HT1080 (cell line): ENCODE results near the gene PLP2. TPM values are rescaled to one million over a fixed set of nuclear protein-coding genes. Genes with fewer than 3 reads are reported as not detected.
"Not testable (repeated sequence)": the region's sequence is repeated elsewhere in the genome, so short reads cannot be mapped to it uniquely, and the experiment has no call there.

Source experiments
- DNase-seq: peaks from one replicate; pipeline ENCODE4 v3.0.0-alpha.2; 2015; ENCODE audit warnings: low read depth
- total RNA-seq: library from RNA; depleted of rRNA; stranded (reverse); fragments of >200 nt; shearing (Covaris generic); gene quantifications from 2 replicates; pipeline ENCODE4 v1.2.3, GENCODE V29; 2014

The PLP2 gene
- total RNA-seq, 1 experiment from 2014 or later = 199 TPM

DNA sequence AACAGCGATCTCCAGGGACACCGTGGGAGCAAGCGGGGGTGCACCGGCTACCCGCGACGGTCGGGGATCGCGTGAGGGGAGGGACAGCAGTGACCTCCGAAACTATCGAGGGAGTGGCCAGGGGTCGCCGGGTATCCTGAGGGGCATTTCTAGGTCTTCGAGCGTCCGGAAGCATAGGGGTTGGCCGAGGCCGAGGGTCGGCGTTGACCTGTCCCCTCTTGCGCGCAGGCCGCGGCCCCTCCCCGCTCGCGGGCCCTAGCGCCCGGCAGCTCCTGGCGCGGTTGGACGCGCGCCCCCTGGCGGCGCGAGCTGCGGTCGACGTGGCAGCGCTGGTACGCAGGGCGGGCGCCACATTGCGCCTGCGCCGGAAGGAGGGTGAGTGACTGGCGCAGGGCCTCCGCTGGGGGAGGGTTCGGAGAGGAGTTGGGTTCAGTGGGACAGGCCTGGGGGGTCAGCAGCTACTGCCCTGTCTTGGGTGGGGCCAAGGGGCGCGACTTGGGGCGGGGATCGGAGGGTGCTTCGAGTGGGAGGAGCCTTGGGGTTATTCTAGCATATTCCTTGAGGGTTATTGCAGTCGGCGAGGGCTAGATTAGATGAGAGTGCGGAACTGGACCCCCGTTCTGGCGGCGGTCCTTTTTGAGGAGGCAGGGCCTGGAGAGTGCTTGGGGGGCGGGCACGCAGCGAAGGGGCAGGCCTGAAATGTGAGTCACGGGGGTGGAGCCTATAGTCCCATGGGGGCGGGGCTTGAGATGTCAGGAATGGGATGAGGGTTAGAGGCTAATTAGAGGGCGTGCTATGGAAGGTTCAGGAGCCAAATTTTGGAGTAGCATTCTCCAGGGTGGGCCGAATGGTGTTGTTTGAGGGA is 7.9 kb upstream of the PLP2 start:
- DNase-seq = no peak

DNA sequence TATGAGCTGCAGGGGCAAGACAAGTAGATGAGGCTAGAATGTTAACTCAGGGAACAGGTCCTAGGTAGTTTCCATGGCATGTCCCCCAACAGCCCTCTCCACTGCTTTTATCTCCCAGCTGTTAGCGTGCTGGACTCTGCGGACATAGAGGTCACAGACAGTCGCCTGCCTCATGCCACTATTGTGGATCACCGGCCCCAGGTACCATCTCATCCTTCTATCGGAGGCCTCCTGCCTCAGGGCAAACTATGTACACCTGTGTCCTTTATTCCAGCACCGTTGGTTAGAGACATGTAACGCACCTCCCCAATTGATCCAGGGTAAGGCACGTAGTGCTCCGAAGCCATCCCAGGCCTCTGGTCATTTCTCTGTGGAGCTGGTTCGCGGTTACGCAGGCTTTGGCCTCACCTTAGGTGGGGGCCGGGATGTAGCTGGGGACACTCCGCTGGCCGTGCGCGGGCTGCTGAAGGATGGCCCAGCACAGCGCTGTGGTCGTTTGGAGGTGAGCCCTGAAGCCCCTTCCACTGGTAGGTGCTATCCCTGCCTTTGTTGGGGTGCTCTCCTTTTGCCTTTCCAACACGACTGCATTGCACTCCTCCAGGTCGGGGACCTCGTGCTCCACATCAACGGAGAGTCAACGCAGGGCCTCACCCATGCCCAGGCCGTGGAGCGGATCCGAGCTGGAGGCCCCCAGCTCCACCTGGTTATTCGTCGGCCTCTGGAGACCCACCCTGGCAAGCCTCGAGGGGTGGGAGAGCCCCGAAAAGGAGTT is 6.9 kb upstream of the PLP2 start:
- DNase-seq = no peak

DNA sequence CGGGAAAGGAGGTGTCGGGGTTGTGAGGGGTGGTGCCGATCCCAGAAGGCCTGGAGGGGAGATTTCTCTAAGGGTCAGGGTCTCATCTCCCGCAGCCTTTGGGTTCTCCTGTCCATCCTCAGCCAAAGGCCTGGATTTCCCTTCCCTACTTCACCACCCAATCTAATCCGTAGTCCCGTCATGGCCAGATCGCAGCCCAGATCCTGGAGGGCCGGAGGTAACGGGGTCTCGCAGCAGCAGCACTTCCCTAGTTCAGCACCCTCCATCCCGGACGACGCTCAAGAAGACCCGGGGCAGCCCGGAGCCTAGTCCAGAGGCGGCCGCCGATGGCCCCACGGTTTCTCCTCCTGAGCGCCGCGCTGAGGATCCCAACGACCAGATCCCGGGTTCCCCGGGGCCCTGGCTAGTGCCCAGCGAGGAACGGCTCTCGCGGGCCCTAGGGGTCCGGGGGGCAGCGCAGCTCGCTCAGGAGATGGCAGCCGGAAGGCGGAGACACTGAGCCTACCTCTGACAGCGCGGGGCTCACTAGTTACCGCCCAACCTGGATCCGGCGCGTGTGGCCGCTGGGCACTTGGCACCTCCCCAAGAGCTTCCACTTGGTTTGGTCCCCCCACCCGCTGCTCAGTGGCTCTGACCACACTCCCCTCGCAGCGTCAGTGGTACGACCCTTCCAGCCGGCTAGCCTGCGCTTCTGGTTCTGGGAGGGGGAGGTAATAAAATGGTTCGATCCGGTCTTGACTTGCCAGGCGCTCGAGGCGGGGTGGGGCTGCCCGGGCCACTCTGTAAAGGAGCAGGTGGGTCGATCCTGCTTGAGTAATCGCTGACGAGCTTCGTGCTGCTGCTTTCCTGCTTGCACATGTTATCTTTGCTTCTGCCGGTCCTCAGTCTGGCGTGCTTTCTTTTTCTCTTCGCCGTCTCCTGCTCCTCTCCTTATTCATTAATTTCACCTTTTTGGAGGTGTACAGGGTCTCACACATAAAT is 5.5 kb upstream of the PLP2 start:
- peak; percentile 73 for DNase-seq

DNA sequence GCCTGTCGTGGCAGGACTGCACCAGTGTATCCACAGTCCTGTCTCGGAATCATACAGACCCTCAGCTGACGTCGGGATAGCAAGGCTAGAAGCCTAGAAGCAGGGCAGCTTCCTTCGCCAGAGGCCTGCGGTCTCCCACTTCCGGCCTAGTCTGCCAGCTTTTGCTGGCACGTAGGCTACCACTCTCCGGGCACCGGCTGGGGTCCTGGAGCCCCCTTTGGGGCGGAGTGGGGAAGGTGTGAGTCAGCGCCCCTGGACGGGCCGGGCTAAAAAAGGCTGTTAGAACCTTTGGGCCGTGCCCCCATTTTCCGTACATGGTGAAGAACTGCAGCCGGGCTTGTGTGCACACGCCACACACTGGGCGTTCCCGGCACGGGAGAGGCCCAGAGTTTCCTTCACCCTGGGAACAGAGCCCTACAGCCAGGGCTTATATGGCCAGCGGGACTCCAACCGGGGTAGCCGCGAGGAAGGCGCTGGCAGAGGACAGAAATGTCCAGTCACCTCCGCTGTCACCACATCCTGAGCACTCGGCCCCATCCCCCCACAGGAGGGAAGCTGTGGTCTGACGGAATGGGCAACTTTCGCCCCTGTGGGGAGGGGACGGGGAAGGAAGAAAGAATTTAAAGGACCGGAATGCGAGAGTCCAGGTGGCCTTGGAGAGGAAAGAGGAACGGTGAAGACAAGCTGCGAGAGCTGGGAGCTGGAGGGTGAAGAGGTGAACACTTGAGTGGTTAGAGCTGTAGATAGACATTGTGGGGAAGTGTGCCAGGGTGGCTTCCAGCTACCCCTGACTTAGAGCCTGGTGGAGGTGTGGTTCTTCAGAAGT is 4.6 kb upstream of the PLP2 start:
- DNase-seq = peak; percentile 97

- no peak for DNase-seq
These were observed 4.0 kb upstream of the PLP2 start for GRCh38 chrX:49167740-49168108.

GRCh38 chrX:49172280-49172780 is 632 bp downstream of the PLP2 start:
- DNase-seq = peak; percentile 69

DNA sequence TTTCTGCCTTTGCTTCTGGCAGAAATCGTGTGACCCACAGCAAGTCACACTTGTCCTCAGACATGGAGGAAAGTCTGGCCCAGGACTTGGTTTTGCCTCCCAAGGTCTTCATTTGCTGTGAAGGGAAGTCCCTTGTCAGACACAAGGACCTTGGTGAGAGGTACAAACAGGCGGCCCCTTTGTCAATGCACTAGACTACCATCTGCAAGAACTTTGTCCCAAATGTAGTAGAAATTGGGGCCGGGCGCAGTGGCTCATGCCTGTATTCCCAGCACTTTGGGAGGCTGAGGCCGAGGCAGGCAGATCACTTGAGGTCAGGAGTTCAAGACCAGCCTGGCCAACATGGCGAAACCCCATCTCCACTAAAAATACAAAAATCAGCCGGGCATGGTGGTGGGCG is 1.8 kb downstream of the PLP2 start:
- DNase-seq = not testable (repeated sequence)

- no peak for DNase-seq
These were observed 3.0 kb downstream of the PLP2 start for GRCh38 chrX:49174723-49175122.

GRCh38 chrX:49175435-49176274 is 4.0 kb downstream of the PLP2 start:
- DNase-seq = no peak

DNA sequence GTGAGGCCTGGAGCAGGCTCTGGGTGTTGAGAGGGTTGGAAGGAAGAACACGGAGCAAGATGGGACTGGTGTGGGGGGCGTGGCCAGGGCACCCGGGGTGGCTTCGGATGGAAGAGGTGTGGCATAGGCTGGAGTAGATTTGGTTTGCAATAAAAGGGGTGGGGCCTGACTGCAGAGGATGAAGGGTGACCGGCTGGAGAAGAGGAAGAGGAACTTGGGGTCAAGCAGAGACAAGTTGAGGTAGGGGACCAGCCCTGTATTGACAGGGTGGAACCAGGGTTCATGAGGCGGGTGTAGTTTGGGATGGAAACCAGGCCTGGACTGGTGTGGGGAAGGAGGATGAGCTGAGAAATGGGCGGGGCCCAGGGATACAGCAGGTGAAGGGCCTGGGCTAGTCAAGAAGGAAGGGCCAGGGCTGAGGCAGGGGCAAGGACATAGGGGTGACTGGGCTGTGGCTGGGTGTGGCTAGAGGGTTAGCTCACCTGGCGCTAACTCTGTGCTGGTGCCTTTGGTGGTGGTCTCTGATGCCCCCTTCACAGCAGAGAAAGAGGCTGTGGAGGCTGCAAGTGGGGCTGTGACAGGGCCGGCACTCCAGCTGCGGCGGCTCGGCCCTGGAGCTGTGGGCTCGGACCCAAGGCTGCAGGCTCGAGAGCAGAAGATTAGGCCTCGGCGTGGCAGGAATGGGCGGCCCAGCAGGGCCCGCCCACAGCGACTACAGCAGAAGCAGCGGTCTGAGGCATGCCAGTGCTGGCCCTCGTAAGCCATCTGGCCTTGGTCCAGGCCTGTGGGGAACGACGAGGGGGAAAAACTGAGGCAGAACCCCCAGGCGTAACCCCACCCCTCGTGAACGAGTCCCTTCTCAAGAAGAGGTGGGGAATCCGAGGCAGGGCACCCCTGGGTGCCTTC is 5.0 kb downstream of the PLP2 start:
- DNase-seq = peak; percentile 31

- DNase-seq = peak; percentile 25
These were observed 5.7 kb downstream of the PLP2 start for GRCh38 chrX:49177338-49177833.

- DNase-seq = no peak
These were observed 6.3 kb downstream of the PLP2 start for GRCh38 chrX:49177873-49178480.

DNA sequence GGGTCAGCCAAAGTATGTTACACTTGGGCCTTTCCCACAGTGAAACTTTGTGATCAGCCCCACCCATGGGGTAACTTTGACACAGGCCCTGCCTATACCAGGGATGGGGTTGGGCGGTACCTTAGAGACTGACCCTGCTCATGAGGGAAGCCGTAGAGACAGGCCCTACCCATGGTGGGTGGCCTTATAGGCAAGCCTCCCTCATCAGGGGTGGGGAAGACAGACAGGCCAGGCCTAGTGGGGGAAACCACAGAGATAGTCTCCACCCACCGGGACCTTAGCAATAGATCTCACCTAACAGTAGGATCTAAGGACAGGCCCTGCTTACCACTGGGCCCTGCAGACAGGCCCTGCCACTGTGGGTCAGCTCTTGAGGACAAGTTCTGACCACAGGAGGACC is 6.8 kb downstream of the PLP2 start:
- DNase-seq = no peak

- no peak for DNase-seq
These were observed 7.7 kb downstream of the PLP2 start for GRCh38 chrX:49179358-49179757.

DNA sequence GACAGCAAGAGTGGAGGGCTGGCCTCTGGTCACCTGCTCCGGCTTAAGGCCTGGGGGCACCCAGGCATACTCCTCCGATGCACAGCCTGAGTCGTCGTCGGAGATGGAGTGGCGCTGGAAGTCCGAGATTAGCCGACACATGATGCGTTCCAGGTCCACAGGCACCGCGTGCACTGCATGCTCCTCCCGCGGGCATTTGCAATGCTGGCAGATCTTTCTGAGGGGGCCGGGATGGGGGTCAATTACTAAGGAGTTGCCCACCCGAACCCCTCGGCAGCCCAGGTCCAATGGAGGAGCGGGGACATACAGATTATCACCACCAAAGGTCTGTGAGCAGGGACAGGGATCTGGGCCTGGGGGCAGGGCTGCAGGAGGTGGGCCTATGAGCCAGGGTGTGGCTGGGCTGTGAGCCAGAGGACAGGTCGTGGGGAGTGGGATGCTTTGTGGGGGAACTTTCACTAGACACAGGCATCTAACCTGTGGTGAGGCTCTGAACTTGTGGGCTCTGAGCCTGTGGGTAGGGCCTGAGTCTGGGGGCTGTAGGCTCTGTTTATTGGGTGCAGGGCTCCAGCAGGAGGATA is 12.1 kb downstream of the PLP2 start:
- no peak for DNase-seq

DNA sequence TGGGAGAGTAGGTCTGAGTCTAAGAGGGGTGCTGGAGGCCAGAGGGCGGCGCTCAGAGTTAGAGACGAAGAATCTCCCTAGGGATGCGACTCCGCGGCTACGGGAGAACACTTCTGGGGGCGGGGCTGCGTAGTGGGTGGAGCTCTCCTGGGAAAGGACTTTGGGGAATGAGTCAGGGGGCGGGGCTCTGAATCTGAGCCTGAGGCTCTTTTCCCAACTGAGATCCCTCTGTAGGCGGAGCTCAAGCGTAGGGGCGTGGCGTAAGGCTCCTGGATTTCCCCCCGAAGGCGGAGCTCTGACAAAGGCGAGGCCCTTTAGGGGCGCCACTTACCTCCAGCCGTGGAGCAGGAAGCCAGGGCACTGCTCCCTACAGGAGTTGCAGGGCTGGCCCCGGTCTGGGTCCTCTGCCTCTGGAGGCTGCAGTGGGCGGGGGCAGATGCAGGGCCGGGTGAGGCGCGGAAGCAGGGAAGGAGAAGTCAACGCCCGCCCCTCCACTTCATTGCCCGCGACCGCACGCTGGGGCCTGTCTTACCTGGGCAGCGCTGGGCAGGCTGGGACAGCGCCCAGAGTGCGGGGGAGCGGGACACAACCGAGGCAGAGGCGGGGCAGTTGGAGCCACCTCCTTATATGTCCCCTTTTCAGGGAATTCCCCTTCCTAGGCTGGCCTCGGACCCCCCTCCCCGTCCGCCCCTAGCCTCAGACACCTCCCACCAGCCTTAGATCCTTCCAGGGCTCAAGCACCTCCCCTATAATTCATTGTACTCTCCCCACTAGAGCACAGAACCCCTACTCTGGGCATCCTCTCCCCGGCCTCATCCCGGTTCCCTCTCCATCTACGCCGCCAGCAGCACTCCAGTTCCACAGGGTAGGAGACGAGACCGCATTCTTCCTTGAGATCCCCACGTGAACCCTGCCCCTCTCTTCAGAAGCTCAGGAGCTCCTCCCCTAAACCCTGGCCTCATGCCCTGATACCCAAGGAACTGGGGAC is 12.9 kb downstream of the PLP2 start:
- peak; percentile 88 for DNase-seq
